Calu3 (cell line): ENCODE data around the gene GFOD1. TPM values are rescaled to one million over a fixed set of nuclear protein-coding genes. Genes with fewer than 3 reads are reported as not detected.
A peak's percentile ranks its signal among the peaks of the same experiment; 100 is the strongest.

ENCODE experiments used
- BruUV-seq: library from RNA; stranded (reverse); fragments of 400-500 nt; replicated peaks from 2 replicates; lab custom pipeline; 2021; lab: Mats Ljungman, UMichigan
- CTCF ChIA-PET: fragments of 300-600 bp; sonication (Branson Sonifier 250); formaldehyde crosslinking; loops from one replicate; lab custom pipeline; 2022; ENCODE audit warnings: antibody characterized with exemption; lab: Charles Lee
- DNase-seq: peaks from one replicate; pipeline ENCODE4 v3.0.0; 2022
- H3K27ac Mint-ChIP-seq: one replicate; pipeline ENCODE4 v1.8.0; 2022; ENCODE audit warnings: mixed read lengths; ENCODE audit not compliant: unreplicated experiment
- H3K27me3 Mint-ChIP-seq: one replicate; pipeline ENCODE4 v1.8.0; 2022; ENCODE audit warnings: mixed read lengths; ENCODE audit not compliant: unreplicated experiment
- H3K36me3 Mint-ChIP-seq: one replicate; pipeline ENCODE4 v1.8.0; 2022; ENCODE audit warnings: mild to moderate bottlenecking, moderate library complexity, mixed read lengths; ENCODE audit not compliant: insufficient read depth, unreplicated experiment
- H3K4me1 Mint-ChIP-seq: one replicate; pipeline ENCODE4 v1.8.0; 2022; ENCODE audit warnings: mild to moderate bottlenecking, low read depth, mixed read lengths; ENCODE audit not compliant: unreplicated experiment
- H3K4me3 Mint-ChIP-seq: one replicate; pipeline ENCODE4 v1.8.0; 2022; ENCODE audit warnings: mild to moderate bottlenecking, low read depth, moderate library complexity, mixed read lengths; ENCODE audit not compliant: unreplicated experiment
- H3K9me3 Mint-ChIP-seq: one replicate; pipeline ENCODE4 v1.8.0; 2022; ENCODE audit warnings: low read depth, mixed read lengths; ENCODE audit not compliant: unreplicated experiment
- intact Hi-C: fragments of 100-400 bp; cut with micrococcal nuclease; formaldehyde crosslinking; loops from one replicate; pipeline ENCODE4 v1.10.0; 2022; ENCODE audit not compliant: unreplicated experiment
- total RNA-seq: library from RNA; stranded (reverse); gene quantifications from 2 replicates; pipeline ENCODE4 v1.2.3, GENCODE V29; 2022
- TF ChIP-seq, protein P1 (sequence below): fragments of 200-600 bp; IDR thresholded peaks from one replicate; pipeline ENCODE4 v1.8.0; 2022; ENCODE audit warnings: antibody characterized with exemption; ENCODE audit not compliant: unreplicated experiment

Gene GFOD1
- total RNA-seq, 1 experiment from 2014 or later, result 9.5 TPM

DNA sequence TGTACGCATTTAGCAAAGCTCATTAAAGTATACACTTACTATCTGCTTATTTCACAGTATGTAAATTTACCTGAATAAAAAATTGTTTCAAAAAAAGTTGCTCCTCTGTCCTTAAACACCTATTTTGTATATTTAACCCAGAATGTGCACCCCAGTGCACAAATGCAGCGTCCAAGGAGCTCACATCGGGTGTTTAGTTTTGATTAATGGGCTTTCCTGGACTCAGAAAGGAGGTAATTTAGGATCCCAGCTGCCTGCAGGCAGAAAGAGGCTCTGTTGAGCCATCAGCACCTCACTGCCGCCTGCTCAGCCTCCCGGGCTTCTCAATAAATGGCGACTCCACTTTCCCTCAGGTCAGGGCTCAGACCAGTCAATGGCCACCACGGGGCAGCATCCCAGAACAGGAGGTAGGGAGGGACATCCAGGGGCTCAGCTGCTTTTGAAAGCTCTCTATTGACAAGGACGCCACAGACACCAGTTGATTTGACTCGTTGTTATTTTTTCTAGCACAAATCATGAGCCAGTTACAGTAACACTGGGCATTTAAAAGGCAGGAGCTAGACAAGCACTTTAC is 88.9 kb downstream of the GFOD1 start:
- CTCF ChIA-PET, result interaction anchor here (1.0 to 1.8 kb wide), 2 partner anchors 9 to 44 kb away, joined by 3 to 5 read pairs; no protein-coding TSS in a partner anchor
- TF ChIP-seq, protein P1, sequence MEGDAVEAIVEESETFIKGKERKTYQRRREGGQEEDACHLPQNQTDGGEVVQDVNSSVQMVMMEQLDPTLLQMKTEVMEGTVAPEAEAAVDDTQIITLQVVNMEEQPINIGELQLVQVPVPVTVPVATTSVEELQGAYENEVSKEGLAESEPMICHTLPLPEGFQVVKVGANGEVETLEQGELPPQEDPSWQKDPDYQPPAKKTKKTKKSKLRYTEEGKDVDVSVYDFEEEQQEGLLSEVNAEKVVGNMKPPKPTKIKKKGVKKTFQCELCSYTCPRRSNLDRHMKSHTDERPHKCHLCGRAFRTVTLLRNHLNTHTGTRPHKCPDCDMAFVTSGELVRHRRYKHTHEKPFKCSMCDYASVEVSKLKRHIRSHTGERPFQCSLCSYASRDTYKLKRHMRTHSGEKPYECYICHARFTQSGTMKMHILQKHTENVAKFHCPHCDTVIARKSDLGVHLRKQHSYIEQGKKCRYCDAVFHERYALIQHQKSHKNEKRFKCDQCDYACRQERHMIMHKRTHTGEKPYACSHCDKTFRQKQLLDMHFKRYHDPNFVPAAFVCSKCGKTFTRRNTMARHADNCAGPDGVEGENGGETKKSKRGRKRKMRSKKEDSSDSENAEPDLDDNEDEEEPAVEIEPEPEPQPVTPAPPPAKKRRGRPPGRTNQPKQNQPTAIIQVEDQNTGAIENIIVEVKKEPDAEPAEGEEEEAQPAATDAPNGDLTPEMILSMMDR, result no peak
- Mint-ChIP-seq H3K27ac (peak overlapping the region; percentile 74), H3K4me3 (peak overlapping the region; percentile 30), H3K9me3 (no peaks in the 10 kb centered on the region), H3K27me3 (no peaks in the 10 kb centered on the region), H3K4me1 (peaks cover 36% of the 10 kb centered on the region), H3K36me3 (peaks cover 10% of the 10 kb centered on the region)
- intact Hi-C loops, result loop anchor here (5.0 kb wide), 2 partner anchors 84 to 174 kb away; partner anchors contain the start of gene SIRT5
- BruUV-seq, result TSS peak; percentile 97
- DNase-seq, result peak; percentile 24

DNA sequence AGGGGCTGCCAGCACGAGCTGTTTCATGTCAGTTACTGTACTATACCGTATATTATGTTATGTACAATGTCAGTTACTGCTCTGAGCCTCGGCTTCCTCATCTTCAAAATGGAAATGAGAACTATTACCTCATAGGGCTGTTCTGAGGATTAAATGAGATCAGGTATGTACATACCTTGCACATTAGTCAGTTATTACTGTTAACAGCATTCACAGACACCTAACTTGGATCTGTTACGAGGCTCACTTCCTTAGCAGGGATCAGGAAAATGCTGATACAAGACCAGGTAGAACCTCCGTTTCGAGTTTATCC is 89.4 kb downstream of the GFOD1 start:
- Mint-ChIP-seq H3K27me3 (no peaks in the 10 kb centered on the region), H3K4me1 (peaks cover 33% of the 10 kb centered on the region), H3K36me3 (peaks cover 10% of the 10 kb centered on the region), H3K27ac (peak overlapping the region; percentile 74), H3K4me3 (peak overlapping the region; percentile 30), H3K9me3 (no peaks in the 10 kb centered on the region)
- CTCF ChIA-PET, result interaction anchor here (1.0 to 1.8 kb wide), 2 partner anchors 9 to 44 kb away, joined by 3 to 5 read pairs; no protein-coding TSS in a partner anchor
- BruUV-seq, result no TSS peak
- TF ChIP-seq, protein P1, result no peak
- intact Hi-C loops, result loop anchor here (5.0 kb wide), 2 partner anchors 84 to 174 kb away; partner anchors contain the start of gene SIRT5
- DNase-seq, result no peak

DNA sequence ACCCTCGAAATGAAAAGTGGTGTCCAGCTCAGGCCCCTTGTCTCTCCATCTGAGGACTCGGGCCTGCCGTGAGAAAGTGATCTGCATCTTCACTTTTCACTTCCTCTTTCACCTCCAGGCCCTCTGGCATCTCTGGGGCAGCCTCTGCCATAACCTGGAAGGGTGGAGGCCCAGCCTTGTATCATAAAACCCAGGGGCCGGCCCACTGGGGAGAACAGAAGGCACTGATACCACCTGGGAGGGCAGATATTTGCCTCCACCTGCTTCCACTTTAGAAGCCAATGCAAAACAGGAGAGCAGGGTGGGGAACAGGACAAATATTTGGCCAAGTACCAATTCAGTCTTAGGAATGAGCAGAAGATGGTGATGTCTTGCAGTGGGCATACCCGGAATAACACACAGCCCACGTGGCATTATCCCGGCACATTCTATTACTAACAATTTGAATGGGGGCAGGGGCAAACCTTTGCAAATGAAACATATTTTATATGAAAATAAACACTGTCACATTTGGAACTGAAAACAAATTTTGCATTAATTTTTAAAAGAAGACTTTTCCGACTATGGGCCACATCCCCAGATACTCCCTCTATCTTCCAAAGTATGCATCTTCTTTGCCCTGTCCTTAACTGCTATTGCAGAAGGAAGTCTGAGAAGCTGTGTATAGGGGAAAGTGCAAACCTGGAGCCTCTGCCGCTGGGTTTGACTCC is 89.9 kb downstream of the GFOD1 start:
- peak overlapping the region; percentile 30 for H3K4me3 Mint-ChIP-seq
- H3K4me1 Mint-ChIP-seq, result peaks cover 37% of the 10 kb centered on the region
- TF ChIP-seq, protein P1, result no peak
- DNase-seq, result peak; percentile 38
- H3K36me3 Mint-ChIP-seq, result peaks cover 10% of the 10 kb centered on the region
- H3K27me3 Mint-ChIP-seq, result no peaks in the 10 kb centered on the region
- BruUV-seq, result no TSS peak
- intact Hi-C loops, result loop anchor here (5.0 kb wide), 2 partner anchors 85 to 175 kb away; partner anchors contain the start of gene SIRT5
- H3K27ac Mint-ChIP-seq, result peak overlapping the region; percentile 74
- H3K9me3 Mint-ChIP-seq, result no peaks in the 10 kb centered on the region
- CTCF ChIA-PET, result interaction anchor here (0.7 to 1.8 kb wide), 3 partner anchors 10 to 1409 kb away, joined by 3 to 5 read pairs (median 3); no protein-coding TSS in a partner anchor

DNA sequence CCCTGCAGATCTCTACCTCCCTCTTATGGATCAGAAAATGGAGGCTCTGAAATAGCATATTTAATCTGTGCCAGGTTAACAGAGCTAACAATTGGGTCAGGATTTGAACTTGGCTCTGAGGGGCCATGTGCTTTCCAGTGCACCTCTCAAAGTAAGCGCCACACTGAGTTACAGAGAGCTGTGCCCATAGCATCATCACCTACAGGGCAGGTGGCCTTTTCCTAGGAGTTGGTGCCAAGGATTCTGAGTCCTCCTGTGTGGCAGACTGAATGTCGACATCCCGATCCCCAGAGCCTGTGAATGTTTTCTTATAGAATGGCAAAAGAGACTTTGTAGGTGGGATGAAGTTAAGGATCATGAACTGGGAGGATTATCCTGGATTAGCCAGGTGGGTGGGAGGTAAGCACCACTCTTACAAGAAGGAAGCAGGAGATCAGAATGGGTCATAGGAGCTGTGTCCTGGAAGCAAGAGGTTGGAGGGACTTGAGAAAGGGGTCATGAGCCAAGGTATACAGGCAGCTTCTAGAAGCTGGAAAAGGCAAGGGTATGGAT is 91.1 kb downstream of the GFOD1 start:
- CTCF ChIA-PET, result interaction anchor here (0.6 to 2.1 kb wide), 4 partner anchors 11 to 78 kb away, joined by 3 to 8 read pairs (median 3); no protein-coding TSS in a partner anchor
- Mint-ChIP-seq H3K9me3 (no peaks in the 10 kb centered on the region), H3K27me3 (no peaks in the 10 kb centered on the region), H3K4me1 (peaks cover 41% of the 10 kb centered on the region), H3K27ac (peak overlapping the region; percentile 74), H3K36me3 (peaks cover 10% of the 10 kb centered on the region), H3K4me3 (no peak overlapping the region)
- intact Hi-C loops, result loop anchor here (5.0 kb wide), 2 partner anchors 86 to 176 kb away; partner anchors contain the start of gene SIRT5
- no peak for DNase-seq
- TF ChIP-seq, protein P1, result no peak
- no TSS peak for BruUV-seq
